GM15510 (cell line): ENCODE data around the gene HMGCLL1.

Source experiments
- POLR2A ChIP-seq: IDR thresholded peaks from 3 replicates; pipeline ENCODE4 v1.6.1; 2011; ENCODE audit warnings: borderline replicate concordance; ENCODE audit not compliant: insufficient read length; ENCODE audit errors: extremely low read depth

The HMGCLL1 gene

DNA sequence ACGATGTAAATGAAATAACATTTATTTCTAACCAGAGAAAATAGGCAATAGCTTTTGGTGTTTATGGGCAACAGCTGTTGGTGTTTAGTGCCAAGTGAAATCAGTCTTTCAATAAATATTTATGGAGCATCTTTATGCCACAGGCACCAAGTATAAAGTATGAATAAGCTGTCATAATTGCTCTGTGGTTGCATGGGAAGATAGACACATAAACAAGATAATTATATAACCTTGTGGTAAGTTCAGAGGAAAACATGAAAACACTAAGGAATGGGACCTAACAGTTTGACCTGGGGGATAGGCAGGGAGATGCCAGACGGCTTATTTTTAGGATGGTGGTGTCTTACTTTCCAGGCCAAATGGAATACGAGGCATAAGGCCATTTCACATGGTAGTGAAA is 140.8 kb downstream of the HMGCLL1 start:
- no peak for TF ChIP-seq POLR2A

DNA sequence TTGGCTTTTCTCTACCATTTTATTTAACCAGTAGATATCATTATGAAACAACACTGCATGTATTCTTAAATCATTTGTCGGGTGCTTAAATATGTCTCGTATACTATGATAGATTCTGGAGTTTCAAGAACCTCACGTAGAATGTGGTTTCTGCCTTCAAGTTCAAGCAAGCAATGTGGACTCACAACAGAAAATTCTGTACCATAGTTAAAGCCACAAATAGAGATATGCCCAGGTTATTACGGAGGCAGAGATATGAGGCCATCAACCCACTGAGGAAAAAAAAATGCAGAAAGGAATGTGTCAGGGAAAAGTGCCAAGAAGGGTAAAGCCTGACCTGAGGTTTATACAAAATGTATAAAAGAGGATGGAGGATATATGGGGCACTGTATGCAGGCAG is 141.9 kb downstream of the HMGCLL1 start:
- no peak for TF ChIP-seq POLR2A

DNA sequence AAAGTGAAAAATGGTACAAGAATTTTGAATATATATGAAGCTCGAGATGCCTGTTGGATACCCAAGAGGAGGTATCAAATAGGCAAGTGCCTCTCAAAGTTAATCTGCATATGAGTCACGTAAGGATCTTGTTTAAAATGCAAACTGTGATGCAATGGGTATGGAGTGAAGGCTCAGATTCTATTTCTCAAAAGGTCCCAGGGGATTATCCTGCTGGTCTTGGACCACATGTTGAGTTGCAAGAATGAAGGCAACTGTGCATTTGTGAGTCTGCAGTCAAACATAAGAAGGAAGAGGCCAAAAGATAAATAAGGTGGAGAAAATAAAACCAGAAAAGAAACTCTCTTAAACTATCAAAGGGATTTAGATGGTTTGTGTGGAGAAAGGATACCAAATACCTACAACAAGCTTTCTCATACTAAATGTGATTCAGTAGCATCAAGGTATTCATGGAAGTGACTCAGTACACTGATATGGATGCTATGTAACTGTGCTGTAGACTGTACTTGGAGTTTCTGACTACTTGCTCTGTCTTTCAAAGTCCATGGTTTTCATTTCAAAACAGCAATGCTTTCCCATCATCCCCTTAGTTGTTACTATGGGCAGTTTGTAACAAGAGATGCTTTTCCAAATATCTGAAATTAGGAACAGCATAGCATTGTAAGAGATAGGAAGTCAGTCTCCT is 145.4 kb downstream of the HMGCLL1 start:
- no peak for TF ChIP-seq POLR2A

DNA sequence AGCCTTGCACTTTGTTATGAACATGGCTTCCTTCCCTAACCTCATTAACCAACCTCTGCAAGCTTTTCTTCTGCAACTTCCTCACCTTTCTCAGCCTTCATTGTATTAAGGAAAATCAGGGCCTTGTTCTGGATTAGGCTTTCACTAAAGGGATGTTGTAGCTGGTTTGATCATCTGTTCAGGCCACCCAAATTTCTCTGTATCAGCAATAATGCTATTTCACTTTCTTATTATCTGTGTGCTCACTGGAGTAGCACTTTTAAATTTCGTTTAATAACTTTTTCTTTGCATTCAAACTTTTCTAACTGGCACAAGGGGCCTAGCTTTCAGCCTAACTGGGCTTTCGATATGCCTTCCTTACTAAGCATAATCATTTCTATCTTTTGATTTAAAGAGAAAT is 155.1 kb downstream of the HMGCLL1 start:
- TF ChIP-seq POLR2A: no peak

DNA sequence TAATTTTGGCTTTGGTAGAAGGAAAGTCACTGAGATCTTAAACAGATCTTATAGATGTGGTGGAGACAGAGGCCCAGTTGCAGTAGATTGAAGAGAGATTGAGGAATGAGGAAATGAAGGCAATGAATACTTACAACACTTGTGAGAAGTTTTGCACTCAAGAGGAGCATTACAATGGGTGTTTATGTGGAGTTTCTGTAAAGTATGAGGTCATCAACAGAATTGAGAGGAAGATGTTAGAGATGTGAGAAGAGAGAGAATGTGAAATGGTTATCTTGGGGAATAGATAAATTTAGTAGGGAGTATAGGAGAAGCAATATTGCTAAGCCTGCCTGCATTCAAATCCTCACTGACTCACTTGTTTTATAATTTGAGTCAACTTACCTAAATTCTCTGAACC is 168.3 kb downstream of the HMGCLL1 start:
- TF ChIP-seq POLR2A: no peak

DNA sequence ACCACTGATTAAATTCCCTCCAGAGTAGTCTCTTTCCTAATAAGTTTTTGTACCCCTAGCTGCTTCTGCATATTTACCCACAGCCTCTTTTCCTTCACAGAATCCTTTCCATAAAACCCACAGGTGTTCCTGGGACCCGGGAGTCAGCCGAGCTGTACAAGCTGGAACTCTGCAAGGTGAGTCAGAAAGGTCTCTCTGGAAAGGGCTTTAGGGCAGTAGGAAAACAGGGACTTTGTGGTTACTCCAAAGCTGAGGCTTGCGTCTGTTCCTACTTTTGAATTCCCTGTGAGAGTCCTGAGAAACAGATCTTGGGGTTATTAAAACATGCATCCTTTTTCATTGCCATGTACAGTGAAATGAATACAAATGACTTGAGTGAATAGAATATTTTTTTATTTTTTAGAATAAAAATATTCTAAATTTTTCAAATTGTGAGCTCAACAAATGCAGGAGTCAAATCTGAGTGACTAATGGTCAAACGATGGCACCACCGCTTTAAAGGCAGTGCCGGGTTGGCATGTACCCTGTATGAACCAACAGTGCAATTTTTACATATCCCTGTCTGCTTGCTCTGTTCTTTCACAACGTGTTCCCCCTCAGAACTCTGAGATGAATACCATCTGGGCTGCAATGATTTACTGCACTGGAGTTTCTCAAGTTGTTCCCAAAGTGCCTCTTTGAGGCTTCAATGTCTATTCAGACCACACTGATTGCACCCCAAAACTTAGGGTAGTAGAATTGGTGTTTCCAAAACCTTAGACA is 173.3 kb downstream of the HMGCLL1 start:
- TF ChIP-seq POLR2A: no peak

DNA sequence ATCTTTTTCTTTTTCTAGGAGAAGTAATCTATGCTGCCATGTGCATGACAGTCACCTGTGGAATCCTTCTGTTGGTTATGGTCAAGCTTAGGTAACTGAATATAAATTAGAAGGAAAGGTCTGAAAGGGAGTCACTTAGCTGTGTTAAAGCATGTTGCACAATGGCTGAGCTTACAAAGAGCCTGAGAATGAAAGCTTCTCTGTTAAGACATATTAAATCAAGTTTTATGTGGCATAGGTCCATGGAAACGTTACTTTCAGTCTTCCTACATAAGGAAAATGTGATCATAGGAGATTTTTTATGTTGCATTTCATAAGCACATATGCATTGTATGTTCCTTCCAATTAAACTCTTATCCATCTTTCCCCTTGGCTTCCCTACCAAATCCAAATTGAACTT is 179.6 kb downstream of the HMGCLL1 start:
- TF ChIP-seq POLR2A: no peak

DNA sequence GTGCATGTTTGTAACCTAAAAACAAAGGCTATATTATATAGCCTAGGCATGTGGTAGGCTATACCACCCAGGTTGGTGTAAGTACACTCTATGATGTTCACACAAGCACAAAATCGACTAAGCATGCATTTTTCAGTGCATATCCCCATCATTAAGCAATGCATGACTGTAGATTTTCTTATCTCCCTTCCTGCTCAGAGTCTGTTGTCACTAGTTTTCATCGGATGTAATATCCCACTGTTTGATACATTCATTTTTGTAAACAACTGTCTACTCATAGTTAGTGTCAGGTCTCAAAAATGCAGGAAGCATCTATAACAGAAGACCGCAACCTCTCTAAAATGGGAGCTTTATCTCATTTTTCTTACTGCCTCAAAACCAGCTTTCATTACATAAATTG is 181.0 kb downstream of the HMGCLL1 start:
- no peak for TF ChIP-seq POLR2A

DNA sequence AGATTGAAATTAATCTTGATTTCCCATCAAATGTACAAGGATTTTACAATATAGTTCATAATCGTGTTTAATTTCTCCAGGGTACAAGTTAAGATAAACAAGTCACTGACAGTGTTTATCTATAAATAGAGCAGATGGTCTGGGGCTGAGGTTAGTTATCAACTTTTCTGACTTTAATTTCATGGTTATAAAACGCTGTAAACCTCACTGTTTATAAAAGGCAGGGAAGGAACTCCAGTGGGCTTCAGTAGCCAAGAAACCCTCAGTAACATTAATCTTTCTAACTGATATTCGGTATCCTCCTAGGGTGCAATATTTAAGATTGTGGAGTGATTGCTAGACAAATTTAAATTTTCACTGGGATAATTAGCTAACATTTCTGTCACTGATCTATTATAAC is 183.1 kb downstream of the HMGCLL1 start:
- TF ChIP-seq POLR2A: no peak

DNA sequence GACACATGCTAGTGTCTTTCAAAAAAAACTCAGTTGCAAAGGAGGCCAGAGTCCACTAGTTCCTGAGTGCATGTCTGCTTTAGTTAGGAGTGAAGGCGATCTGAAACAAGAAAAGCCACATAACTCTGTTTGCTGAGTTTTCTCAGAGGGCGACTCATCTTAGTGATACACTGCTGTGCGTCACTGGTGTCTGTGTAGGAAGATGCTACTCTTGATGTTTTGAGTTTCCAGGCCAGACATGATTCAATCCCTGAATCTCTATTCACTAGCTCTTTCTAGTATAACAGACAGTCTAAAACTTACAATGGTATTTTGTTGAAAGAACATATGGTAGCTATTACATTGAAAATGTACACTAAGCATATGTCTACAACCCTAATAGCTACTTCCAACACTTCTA is 190.8 kb downstream of the HMGCLL1 start:
- TF ChIP-seq POLR2A: no peak
